GM21737 (cell line): ENCODE data around the gene LHFPL2.
"Not testable (repeated sequence)": the region's sequence is repeated elsewhere in the genome, so short reads cannot be mapped to it uniquely, and the experiment has no call there.

Experiments used
- ATAC-seq: cut with Tn5 transposase; IDR thresholded peaks from one replicate; pipeline ENCODE4 v1.9.1; 2021; ENCODE audit warnings: mild to moderate bottlenecking, moderate library complexity; ENCODE audit not compliant: unreplicated experiment

The LHFPL2 gene, protein sequence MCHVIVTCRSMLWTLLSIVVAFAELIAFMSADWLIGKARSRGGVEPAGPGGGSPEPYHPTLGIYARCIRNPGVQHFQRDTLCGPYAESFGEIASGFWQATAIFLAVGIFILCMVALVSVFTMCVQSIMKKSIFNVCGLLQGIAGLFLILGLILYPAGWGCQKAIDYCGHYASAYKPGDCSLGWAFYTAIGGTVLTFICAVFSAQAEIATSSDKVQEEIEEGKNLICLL

DNA sequence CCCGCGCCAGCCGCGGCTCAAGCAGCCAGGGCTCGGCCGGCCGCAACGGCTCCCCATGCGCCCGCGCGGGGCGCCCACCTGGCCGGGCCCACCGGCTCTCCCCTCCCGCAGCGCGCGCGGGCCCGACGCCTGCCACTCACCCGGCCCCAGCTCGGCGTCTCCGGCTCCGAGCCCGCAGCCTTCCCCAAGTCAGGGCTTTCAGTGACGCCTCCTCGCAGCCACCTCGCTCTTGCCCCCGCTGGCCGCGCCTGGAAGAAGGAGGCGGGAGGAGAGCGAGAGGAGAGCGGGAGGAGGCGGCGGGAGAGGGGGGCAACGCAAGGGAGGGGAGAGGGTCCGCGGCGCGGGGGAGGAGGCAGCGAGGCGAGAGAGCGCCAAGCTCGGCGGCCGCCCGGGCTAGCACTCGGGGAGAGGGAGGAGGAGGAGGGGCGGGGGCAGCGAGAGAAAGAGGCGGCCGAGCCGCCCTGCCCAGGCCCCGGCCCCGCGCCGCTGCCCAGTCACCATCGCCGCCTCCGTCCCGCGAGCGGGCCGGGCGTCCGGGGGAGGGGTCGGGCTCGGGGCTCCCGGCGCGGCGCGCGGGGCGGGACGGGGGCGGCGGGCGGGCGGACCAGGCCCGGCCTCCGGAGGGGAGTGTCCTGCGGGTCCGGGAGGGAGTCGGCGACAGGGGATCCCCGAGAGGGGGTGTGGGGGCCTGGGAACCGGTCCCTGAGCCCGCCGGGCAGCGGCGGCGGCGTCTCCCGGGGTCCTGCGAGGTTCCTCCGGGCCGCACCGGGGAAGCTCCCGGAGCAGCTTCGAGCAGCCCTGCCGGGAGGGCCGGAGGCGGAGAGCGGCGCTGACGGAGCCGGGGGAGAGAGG, at the start of gene LHFPL2:
Gene LHFPL2 (minus strand): TSS at position 414 of the 852 bp plus-strand sequence. CDS start 138,559 bp downstream, outside the sequence.
- peak; percentile 50 for ATAC-seq

DNA sequence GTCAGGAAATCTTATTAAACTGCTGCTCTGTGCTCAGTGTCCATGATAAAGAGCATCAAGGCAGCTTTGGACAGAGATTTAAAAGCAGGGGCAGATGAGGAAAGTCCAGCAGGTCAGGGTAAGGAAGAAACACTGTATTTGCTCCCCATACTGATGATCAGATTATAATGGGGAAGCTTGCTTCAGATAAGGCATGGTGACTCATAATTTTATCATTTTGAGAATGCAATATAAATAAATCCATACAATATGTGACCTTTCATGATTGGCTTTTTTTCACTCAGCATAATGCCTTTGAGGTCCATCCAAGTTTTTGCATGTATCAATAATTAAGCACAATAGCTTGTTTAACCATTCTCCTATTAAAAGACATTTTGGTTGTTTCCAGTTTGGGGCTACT, 48.1 kb upstream of the LHFPL2 start:
- no peak for ATAC-seq

DNA sequence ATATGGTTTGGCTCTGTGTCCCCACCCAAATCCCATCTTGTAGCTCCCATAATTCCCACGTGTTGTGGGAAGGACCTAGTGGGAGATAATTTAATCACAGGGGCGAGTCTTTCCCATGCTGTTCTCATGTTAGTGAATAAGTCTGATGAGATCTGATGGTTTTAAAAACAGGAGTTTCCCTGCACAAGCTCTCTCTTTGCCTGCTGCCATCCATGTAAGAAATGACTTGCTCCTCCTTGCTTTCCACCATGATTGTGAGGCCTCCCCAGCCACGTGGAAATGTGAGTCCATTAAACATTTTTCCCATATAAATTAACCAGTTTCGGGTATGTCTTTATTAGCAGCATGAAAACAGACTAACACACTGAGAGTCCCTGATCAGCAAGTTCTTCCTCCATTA, 47.5 kb upstream of the LHFPL2 start:
- not testable (repeated sequence) for ATAC-seq

DNA sequence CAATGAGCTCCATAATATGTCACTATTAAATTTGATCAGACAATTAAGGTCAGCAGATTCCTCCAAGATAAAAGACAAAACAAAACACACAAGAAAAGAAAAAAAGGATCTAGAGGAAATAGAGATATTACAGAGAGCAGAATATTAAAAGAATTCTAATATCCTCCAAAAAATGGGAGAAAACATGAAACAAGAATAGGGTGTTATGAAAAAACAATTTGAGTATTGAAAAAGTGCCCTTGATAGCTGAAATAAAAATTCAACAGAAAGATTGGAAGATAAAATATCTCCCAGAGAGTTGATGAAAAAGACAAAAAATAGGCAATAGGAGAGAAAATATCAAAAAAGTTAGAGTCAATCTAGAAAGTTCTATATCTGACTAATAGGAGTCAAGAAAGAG, 44.8 kb upstream of the LHFPL2 start:
- ATAC-seq: no peak

DNA sequence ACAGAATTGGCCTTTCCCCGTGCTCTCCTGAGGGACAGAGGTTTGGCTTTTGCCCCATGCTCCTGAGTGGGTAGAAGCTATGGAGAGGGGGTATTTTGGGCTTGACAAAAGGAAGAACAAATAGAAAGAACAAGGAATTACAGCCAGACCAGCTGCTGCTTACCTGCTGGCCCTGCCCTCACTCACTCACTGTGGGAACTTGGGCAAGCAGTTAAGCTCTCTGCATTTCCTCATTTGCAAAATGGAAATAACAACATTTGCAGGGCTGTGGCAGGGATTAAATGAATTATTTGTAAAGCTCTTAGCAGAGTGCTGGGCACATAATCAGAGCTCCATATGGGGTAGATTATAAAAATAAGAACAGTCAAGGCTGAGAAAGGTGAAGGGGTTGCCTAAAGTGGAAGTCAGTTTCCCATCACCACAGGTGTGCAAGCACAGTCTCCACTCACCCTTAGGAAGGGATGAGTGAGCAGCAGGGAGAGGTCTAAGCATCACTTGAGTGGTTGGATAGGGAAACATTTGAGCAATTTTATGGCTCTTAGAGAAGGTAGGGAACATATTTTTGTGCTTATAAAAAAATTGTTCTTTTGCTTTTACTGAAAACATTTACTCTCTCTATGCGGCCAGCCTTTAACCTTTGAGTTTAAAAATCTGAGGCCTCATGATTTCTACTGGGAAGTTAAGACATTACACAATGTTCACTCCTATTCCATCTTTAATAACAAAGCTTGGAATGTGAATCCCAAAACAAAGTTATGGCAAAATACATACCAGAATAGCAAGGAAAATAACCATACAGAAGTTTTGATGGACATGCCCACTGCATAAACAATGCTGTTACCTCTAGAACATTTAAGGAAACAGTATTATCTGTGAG, 42.8 kb upstream of the LHFPL2 start:
- ATAC-seq: no peak

DNA sequence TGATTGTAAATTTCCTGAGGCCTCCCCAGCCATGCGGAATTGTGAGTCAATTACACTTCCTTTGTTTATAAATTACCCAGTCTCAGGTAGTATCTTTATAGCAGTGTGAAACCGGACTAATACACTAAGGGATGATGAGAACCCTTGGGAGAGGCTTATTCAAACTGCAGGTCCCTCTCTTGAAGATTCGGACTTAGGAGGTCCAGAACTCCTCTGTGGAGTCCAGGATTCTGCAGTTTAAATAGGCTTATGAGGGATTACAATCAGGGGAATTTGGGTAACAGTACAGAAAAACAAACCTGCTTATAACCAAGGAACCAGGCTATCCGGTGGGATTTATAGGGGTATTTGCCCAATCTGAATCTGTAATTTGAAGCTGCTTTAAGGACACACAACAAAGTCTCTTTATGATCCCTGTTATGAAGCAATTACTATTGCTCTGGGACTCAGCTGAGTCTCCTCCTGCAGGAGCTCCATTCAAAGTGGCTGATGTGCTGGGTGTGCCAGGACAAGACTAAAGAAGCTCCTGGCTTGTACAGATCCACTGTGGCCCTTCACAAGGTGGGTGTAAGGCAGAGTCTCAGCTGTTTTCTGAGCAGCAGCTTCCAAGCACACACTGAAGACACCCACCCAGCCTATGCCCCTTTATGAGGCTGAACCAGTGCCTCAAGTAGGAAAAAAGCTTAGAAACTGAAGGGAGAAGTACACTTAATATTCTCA, 41.8 kb upstream of the LHFPL2 start:
- ATAC-seq: no peak

DNA sequence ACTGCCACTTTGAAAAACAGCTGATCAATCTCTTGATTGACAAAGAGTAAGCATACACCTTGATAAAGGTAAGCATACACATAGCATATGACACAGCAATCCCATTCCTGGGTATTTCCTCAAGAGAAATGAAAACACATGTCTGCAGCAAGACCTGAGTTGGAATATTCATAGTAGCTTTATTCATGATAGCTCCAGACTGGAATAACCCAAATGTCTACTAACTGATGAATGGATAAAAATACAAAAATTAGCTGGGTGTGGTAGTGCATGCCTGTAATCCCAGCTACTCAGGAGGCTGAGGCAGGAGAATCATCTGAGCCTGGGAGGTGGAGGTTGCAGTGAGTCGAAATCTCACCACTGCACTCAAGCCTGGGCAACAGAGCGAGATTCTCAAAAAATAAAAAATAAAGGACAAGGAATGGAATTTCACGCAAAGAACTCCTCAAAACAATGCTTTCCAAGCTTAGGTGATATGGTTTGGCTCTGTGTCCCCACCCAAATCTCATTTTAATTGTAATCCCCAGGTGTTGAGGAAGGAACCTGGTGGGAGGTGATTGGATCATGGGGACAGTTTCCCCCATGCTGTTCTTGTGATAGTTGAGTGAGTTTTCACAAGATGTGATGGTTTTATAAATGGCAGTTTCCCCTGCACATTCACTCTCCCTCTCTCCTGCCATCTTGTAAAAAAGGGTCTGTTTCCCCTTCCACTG, 41.1 kb upstream of the LHFPL2 start:
- no peak for ATAC-seq

DNA sequence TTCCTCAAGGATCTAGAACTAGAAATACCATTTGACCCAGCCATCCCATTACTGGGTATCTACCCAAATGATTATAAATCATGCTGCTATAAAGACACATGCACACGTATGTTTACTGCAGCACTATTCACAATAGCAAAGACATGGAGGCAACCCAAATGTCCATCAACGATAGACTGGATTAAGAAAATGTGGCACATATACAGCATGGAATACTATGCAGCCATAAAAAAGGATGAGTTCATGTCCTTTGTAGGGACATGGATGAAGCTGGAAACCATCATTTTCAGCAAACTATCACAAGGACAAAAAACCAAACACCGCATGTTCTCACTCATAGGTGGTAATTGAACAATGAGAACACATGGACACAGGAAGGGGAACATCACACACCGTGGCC, 38.9 kb upstream of the LHFPL2 start:
- ATAC-seq: not testable (repeated sequence)

DNA sequence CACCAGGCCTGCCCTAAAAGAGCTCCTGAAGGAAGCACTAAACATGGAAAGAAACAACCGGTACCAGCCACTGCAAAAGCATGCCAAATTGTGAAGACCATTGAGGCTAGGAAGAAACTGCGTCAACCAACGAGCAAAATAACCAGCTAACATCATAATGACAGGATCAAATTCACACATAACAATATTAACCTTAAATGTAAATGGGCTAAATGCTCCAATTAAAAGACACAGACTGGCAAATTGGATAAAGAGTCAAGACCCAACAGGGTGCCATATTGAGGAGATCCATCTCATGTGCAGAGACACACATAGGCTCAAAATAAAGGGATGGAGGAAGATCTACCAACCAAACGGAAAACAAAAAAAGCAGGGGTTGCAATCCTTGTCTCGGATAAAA, 35.3 kb upstream of the LHFPL2 start:
- not testable (repeated sequence) for ATAC-seq

DNA sequence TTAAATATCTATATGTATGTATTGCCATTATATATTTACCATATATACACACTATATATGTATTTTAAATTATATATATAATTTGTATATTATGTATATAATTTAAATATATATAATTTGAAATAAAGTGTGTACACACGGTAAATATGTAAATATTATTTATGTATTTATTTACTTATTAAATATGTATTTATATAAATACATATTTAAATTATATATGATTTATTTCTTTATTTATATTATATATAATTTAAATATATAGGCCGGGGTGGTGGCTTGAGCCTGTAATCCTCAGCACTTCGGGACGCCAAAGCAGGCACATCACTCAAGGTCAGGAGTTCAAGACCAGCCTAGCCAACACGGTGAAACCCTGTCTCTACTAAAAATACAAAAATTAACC, 31.3 kb upstream of the LHFPL2 start:
- no peak for ATAC-seq

DNA sequence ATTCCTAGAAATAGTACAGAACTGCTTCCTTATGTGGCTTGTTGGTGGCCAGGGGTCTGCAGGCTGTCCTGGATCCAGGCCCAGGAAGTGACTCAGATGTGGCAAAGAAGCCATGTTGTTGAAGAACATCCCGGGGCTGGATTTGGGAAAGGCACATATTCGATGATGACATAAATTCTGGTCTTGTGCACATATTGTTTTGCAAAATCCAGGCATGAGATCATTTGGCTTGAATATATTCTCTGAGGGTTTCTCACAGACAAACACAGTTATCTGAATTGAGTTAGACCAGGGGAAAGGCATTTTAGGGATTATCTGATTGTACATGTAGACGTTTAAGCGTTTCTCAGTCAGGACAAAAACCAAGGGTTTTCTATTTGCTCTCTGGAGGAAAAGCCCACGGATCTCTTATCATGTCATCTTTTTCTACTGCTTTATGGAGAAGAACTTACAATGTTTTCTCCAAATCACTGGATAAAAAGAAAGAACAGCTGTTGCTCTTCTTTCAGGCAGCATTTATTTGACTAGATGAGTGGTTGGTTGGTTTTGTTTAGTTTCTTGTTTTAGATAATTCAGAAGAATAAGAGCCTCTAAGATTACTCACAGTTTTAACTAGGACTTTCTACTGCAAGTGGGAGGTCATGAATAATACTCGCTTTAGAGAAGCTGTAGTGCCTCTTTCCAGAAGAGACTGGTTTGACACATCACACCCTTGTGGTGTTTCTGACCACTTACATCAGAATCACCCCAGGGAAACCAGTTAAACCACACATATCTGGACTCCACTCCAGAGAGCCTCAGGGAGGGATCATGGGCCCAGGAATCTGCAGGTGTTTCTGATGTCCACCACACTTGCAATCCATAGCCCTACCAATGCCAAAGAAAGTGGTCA, 29.5 kb upstream of the LHFPL2 start:
- no peak for ATAC-seq

DNA sequence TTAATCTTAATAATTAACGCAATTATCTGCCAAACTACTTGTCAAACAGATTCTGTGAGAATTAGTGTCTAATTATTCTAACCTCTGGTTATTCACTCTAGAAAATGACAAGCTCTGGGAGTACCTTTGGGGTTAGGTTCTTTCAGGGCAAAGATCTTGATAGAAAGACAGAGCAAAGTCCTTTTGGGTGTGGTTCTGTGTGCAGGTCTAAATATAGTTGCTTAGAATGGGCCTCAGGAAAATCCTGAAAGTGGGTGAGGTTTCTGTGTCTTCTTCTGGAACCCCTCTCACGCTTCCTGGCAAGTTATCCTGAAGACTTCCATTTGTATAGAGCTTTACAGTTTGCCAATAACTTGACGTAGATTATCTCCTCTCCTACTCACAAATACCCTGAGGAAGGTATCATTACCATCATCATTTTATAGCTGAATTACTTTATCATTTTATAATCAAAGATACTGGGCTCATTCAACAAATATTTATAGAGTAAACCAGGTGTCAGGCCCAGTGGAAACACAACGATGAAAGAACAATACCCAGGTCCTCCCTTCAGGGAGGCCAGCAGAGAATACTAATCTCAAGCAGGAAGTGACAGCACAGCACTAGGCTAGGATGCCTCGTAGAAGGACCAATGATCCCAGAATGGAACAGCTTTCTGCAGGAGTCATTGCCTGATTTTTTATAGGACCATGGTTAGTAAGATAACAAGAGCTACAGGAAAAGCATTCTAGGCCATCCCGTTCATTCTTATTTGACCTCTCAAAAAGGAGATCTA, 27.6 kb upstream of the LHFPL2 start:
- ATAC-seq: no peak

DNA sequence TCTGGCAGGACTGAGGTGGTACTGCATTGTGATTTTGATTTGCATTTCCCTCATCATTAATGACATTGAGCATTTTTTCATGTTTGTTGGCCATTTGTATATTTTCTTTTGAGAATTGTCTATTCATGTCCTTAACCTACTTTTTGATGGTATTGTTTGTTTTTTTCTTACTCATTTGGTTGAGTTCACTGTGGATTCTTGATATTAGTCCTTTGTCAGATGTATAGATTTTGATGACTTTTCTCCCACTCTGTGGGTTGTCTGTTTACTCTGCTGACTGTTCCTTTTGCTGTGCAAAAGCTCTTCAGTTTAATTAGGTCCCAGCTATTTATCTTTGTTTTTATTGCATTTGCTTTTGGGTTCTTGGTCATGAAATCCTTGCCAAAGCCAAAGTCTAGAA, 25.3 kb upstream of the LHFPL2 start:
- ATAC-seq: not testable (repeated sequence)

DNA sequence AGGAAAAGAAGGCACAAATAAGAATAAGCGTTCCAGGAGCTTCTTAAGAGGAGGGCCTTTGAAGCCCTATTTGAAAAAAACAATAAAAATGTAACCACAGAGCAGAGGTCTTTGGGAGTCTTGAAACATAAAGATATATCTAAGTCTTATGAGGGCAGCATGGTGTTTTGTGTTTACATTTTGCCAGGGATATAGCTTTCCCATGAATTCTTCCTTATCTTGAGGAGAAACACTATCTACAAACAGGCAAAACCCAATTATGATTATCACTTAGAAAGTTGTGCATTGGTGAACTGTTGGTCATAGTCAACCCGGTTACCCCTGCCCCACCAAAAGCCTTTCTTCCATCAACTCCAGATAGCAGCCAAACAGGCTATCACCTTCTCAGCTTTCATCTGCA, 23.6 kb upstream of the LHFPL2 start:
- no peak for ATAC-seq

DNA sequence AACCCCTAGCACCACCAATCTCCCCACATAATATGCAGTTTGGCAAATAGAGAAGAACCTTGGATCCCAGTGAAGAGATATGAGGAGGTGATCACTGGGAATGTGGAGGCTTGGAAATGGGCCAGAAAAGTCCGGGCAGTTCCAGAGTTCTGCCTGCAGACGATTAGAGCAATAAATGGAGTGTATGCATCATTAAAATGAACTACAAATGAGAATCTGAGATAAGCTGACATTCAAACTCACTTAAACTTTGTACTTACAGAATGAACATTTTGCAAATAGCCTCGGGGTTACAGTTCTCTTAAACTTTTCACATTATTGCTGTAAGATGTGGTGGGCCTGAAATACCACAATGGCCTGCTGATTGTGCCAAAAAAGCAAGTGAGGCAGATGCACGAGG, 23.0 kb upstream of the LHFPL2 start:
- no peak for ATAC-seq

DNA sequence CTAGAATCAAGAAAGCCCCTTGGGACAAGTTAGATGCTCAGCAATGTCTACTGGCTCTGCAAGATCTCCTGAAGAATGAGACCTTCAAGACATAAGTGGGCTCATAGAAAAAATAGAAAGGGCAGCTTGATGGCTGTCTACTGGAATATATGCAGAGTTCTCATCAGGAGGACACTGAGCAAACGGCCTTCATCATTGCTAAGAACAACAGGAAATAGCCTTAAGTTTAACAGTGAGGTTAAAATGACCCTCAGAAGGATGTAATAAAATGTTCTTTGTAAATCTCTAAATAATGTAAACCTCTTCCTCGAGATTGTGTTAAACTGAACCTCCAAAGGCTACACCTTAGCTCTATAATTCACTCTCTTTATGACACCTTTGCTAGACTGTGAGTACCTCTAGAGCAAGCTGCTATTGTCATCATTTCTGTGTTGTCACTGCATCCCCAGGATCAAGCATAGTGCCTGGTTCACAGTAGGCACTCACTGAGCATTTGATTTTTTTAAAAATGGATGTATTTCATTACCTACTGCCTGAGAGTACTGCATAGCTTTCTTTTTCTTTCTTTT, 22.2 kb upstream of the LHFPL2 start:
- ATAC-seq: no peak

DNA sequence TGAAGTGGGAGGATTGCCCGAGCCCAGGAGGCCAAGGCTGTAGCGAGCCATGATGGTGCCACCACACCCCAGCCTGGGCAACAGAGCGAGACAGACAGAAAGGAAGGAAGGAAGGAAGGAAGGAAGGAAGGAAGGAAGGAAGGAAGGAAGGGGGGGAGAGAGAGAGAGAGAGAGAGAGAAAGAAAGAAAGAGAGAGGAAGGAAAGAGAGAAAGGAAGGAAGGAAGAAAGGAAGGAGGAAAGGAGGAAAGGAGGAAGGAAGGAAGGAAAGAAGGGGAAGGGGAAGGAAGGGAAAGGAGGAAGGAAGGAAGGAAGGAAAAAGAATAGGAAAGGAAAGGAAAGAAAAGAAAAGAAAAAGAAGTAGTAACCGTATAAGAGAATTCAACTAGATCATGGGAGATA, 20.8 kb upstream of the LHFPL2 start:
- ATAC-seq: no peak

DNA sequence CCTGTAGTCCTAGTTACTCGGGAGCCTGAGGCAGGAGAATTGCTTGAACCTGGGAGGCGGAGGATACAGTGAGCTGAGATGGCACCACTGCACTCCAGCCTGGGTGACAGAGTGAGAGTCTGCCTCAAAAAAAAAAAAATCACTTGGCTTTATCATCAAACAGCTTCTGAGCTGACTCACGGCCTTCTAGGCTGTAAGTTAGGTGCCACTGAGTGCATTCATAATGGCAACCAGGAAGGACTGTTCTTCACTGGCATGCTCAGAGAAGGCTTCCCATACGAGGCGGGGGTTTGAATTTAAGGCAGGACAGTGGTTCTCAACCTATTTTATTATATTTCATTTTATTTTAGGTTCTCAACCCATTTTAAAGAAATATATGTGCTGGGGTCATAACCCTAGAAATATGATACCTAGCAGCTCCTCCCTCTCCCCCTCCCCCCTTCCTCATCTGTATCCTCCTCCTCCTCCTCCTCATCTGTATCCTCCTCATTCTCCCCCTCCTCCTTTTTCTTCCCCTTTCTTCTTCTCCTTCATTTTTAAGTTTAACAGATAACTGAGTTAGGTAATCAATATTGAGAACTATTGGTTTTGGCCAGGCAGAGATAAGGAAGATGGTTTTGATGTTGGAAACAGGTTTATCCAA, 19.0 kb upstream of the LHFPL2 start:
- no peak for ATAC-seq
